OCI-LY3 (cell line): ENCODE measurements around the gene CTSV.
"Not testable (repeated sequence)": the region's sequence is repeated elsewhere in the genome, so short reads cannot be mapped to it uniquely, and the experiment has no call there.

Source experiments
- H2AFZ ChIP-seq: fragments of 200-600, 300-600 bp; shearing (Covaris generic); 2 replicates; pipeline ENCODE4 v1.6.0; 2014; ENCODE audit warnings: antibody characterized with exemption, low read depth, low read length
- H3K27ac ChIP-seq: fragments of 200-600, 300-600 bp; sonication (generic); 2 replicates; pipeline ENCODE4 v1.5.1; 2014; ENCODE audit warnings: mild to moderate bottlenecking, low read length, moderate library complexity, mixed read lengths
- H3K27me3 ChIP-seq: fragments of 200-600, 300-600 bp; sonication (generic); 2 replicates; pipeline ENCODE4 v1.6.1; 2014; ENCODE audit warnings: low read depth, low read length, mixed read lengths
- H3K36me3 ChIP-seq: fragments of 200-600, 300-600 bp; sonication (generic); replicated peaks from 2 replicates; pipeline ENCODE3; 2014; ENCODE audit warnings: low read depth, low read length, mixed read lengths
- H3K4me1 ChIP-seq: fragments of 300-600, 200-600 bp; sonication (generic); 2 replicates; pipeline ENCODE4 v1.6.1; 2014; ENCODE audit warnings: low read length, mixed read lengths
- H3K4me2 ChIP-seq: fragments of 200-600, 300-600 bp; sonication (generic); 2 replicates; pipeline ENCODE4 v1.6.1; 2014; ENCODE audit warnings: low read length, mixed read lengths
- H3K4me3 ChIP-seq: fragments of 300-600, 200-600 bp; sonication (generic); 2 replicates; pipeline ENCODE4 v1.5.1; 2014; ENCODE audit warnings: antibody characterized with exemption, mild to moderate bottlenecking, low read length, moderate library complexity
- H3K79me2 ChIP-seq: fragments of 300-600, 200-600 bp; shearing (Covaris generic); 2 replicates; pipeline ENCODE4 v1.6.1; 2014; ENCODE audit warnings: mild to moderate bottlenecking, low read length, mixed read lengths
- H3K9ac ChIP-seq: fragments of 300-600, 200-600 bp; shearing (Covaris generic); 2 replicates; pipeline ENCODE4 v1.6.0; 2014; ENCODE audit warnings: mild to moderate bottlenecking, low read length, moderate library complexity
- H3K9me3 ChIP-seq: fragments of 200-600, 300-600 bp; shearing (Covaris generic); 2 replicates; pipeline ENCODE4 v1.6.1; 2014; ENCODE audit warnings: low read length, mixed read lengths; ENCODE audit not compliant: insufficient read depth
- H4K20me1 ChIP-seq: fragments of 200-600, 300-600 bp; sonication (generic); 2 replicates; pipeline ENCODE4 v1.6.1; 2016; ENCODE audit warnings: low read length, mixed read lengths; ENCODE audit not compliant: insufficient read depth
- EZH2phosphoT487 ChIP-seq: fragments of 200-600 bp; shearing (Covaris generic); IDR thresholded peaks from 2 replicates; pipeline ENCODE4 v1.6.1; 2018; ENCODE audit warnings: antibody characterized with exemption, mixed run types, low read depth
- TF ChIP-seq, protein P1 (sequence below): fragments of 200-600, 300-600 bp; sonication (generic); IDR thresholded peaks from 2 replicates; pipeline ENCODE4 v1.5.1; 2014; ENCODE audit warnings: antibody characterized with exemption, low read length, low read depth

Gene CTSV

DNA sequence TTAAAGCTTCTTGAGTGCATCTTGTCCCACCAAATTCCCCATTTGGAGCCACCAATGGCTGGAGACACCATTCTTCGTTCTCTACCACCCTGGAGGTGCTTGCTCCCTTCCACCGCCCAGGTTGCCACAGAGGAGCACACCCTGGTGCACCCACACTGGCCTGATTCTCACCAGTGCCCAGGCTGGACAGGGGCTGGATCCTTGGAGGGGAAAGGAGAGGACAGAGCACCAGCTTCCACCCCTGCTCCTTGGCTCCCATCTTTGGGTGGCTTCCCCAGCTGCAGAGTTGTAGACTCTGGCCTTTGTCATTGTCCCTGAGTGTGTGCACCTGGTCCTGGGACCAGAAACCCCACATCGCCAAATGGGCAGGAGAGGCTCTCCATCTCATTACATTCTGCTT is 21.9 kb upstream of the CTSV start:
- Histone ChIP-seq H3K4me3 (no peak overlapping the region), H3K4me2 (no peak overlapping the region), H3K79me2 (no peaks in the 10 kb centered on the region), H4K20me1 (no peaks in the 10 kb centered on the region), H3K4me1 (no peaks in the 10 kb centered on the region), H3K27ac (no peak overlapping the region), H3K27me3 (no peaks in the 10 kb centered on the region), H2AFZ (no peak overlapping the region), H3K9ac (no peak overlapping the region), H3K36me3 (no peaks in the 10 kb centered on the region), H3K9me3 (no peaks in the 10 kb centered on the region)
- TF ChIP-seq, protein P1, sequence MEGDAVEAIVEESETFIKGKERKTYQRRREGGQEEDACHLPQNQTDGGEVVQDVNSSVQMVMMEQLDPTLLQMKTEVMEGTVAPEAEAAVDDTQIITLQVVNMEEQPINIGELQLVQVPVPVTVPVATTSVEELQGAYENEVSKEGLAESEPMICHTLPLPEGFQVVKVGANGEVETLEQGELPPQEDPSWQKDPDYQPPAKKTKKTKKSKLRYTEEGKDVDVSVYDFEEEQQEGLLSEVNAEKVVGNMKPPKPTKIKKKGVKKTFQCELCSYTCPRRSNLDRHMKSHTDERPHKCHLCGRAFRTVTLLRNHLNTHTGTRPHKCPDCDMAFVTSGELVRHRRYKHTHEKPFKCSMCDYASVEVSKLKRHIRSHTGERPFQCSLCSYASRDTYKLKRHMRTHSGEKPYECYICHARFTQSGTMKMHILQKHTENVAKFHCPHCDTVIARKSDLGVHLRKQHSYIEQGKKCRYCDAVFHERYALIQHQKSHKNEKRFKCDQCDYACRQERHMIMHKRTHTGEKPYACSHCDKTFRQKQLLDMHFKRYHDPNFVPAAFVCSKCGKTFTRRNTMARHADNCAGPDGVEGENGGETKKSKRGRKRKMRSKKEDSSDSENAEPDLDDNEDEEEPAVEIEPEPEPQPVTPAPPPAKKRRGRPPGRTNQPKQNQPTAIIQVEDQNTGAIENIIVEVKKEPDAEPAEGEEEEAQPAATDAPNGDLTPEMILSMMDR = no peak
- no peak for TF ChIP-seq EZH2phosphoT487

DNA sequence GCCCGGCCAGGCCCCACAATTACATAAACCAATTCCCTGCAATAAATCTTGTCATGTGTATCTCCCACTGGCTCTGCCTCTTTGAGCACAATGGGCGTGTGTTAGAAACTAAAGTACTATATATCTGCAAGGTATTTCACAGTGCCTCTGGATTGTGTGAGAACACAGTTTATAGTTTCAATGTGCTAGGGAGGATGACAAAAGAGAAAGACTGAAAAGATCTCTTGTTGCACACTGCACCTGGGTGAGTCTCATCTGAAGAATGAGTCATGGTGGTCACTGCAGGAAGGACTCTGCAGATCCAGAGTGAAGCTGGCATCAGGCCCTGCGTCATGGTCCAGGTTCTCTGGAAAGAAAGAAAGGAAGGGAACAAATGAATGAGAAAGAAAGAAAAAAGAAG is 20.7 kb upstream of the CTSV start:
- no peak overlapping the region for H2AFZ ChIP-seq
- no peak overlapping the region for H3K4me2 ChIP-seq
- H3K36me3 ChIP-seq = no peaks in the 10 kb centered on the region
- H3K27me3 ChIP-seq = no peaks in the 10 kb centered on the region
- H3K4me3 ChIP-seq = no peak overlapping the region
- no peak overlapping the region for H3K27ac ChIP-seq
- no peaks in the 10 kb centered on the region for H3K79me2 ChIP-seq
- no peak overlapping the region for H3K9ac ChIP-seq
- H3K9me3 ChIP-seq = no peaks in the 10 kb centered on the region
- TF ChIP-seq EZH2phosphoT487 = no peak
- TF ChIP-seq, protein P1 = no peak
- no peaks in the 10 kb centered on the region for H3K4me1 ChIP-seq
- no peaks in the 10 kb centered on the region for H4K20me1 ChIP-seq

DNA sequence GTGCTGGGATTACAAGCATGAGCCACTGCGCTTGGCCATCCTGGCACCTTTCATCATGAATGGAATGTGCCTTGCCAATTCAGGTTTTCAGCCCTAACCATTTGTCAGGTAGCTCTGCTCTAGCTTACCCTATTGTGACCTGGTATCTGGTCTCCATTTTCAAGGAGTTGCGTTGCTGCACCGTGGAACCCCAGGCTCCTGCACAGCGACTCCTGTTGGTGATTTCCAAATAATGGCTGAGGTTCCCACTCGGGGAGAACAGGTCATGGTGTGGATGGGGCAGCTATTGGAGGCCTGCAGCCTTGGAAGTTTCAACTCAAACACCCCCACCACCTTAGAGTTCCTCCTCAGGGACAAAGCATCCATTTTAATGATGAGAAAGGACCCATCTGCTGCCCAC is 18.7 kb upstream of the CTSV start:
- TF ChIP-seq, protein P1 = no peak
- no peak for TF ChIP-seq EZH2phosphoT487
- H3K27me3 ChIP-seq = no peaks in the 10 kb centered on the region
- H3K36me3 ChIP-seq = no peaks in the 10 kb centered on the region

DNA sequence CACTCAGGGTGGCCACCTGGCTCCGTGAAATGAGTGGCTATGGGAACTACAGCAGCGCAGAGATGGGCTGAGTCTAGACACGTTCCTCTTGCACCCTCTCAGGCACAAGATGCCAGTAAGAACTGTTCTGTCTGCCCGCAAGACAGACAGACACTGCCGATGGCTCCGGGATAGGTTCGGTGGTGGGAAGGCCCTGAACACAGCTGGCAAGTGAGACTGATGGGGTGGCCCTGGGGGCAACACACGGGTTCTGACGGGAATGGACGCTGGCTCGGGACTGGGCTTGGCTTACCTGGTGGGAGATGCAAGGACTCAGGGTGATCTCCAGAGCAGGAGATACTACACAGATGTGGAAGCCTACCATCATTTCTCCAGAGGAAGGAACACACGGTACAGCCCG is 16.9 kb upstream of the CTSV start:
- H3K27ac ChIP-seq, H3K4me2 ChIP-seq, H3K27me3 ChIP-seq, H2AFZ ChIP-seq, H3K9me3 ChIP-seq, H3K4me1 ChIP-seq, H4K20me1 ChIP-seq, H3K4me3 ChIP-seq, H3K79me2 ChIP-seq, H3K9ac ChIP-seq, H3K36me3 ChIP-seq: not testable (repeated sequence)

More for the DNA sequence above, 18.7 kb upstream of the CTSV start:
- H3K9ac ChIP-seq = no peak overlapping the region
- H3K4me1 ChIP-seq = no peaks in the 10 kb centered on the region
- H3K79me2 ChIP-seq = no peaks in the 10 kb centered on the region
- H3K27ac ChIP-seq = no peak overlapping the region
- no peaks in the 10 kb centered on the region for H4K20me1 ChIP-seq
- no peak overlapping the region for H3K4me3 ChIP-seq
- H3K9me3 ChIP-seq = no peaks in the 10 kb centered on the region
- H3K4me2 ChIP-seq = no peak overlapping the region
- no peak overlapping the region for H2AFZ ChIP-seq

DNA sequence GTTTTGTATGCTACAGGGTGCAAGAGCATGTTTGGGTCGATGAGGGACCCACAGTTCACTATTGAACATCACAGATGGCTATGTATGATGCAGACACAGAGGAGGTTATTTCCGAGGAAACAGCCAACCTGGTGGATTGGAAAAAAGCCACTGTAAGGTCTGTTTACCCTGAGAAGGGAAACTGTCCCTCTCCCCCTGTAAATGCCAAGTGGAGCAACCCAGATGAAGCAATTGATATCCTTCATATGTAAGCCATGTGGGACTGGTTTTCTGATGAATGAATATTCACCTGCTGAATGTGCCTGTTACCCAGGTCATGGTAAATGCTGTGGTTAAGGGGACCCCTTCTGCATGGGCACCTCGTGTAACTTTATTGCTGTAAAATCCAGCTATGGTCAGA is 14.8 kb upstream of the CTSV start:
- H3K27ac ChIP-seq = no peak overlapping the region
- H3K4me3 ChIP-seq = no peak overlapping the region
- no peak overlapping the region for H3K9ac ChIP-seq
- H2AFZ ChIP-seq = no peak overlapping the region
- H3K9me3 ChIP-seq = no peaks in the 10 kb centered on the region
- TF ChIP-seq EZH2phosphoT487 = no peak
- TF ChIP-seq, protein P1 = no peak
- no peaks in the 10 kb centered on the region for H3K4me1 ChIP-seq
- H3K27me3 ChIP-seq = no peaks in the 10 kb centered on the region
- no peaks in the 10 kb centered on the region for H3K36me3 ChIP-seq
- H3K79me2 ChIP-seq = no peaks in the 10 kb centered on the region
- H3K4me2 ChIP-seq = no peak overlapping the region
- no peaks in the 10 kb centered on the region for H4K20me1 ChIP-seq
